GM10266 (cell line): ENCODE measurements around the gene FUOM.

Source experiments
- DNase-seq: peaks from one replicate; pipeline ENCODE4 v3.0.0; 2012; ENCODE audit errors: extremely low spot score
- CTCF ChIP-seq: IDR thresholded peaks from 2 replicates; pipeline ENCODE4 v1.5.1; 2012; ENCODE audit warnings: mild to moderate bottlenecking, low read depth; ENCODE audit not compliant: control insufficient read depth, insufficient read depth; ENCODE audit errors: missing control alignments

FUOM gene

DNA sequence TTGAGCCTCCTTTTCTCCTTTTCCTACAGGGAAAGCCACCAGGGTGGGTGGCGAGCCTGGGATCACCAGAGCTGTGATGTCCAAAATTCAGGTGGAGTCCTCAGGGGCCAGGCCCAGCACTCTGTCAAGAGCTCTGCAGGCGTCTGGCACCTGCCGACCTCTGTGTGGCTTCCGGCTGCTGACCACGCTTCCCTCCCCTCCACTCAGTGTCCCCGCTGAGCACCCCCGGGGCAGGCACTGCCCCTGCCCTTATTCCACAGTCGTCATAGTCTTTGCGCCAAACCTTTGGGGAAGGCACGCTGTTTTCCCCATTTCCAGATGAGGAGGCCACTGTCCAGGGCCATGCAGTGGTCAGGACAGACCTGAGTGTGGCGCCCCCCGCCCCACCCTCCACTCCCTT, 43.7 kb upstream of the FUOM start:
- DNase-seq = no peak
- no peak for TF ChIP-seq CTCF

GRCh38 chr10:133400624-133401424, 43.0 kb upstream of the FUOM start:
- DNase-seq = peak; percentile 59
- TF ChIP-seq CTCF = no peak

DNA sequence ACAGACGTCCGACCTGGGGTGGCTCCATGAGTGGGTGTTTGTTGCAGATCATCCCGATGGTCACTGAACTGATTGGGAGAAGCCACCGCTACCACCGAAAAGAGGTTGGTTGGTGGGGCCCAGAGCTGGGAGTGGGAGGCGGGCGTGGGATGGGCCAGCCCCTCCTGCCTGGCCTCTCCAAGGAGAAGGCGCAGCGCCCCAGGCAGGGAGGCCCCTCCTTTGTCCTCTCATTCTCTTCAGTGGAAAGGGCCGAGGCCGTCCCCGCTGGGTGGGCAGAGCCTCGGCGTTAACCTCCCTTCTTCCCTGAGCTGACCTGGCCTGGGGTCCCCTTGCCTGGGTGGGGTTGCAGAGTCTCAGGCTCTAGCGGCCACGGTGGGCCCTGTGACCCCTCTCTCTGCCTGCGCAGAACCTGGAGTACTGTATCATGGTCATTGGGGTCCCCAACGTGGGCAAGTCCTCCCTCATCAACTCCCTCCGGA, 41.3 kb upstream of the FUOM start:
- TF ChIP-seq CTCF = no peak
- DNase-seq = no peak

- TF ChIP-seq CTCF = no peak
- DNase-seq = no peak
Observed at GRCh38 chr10:133397938-133398337, 40.1 kb upstream of the FUOM start.

- DNase-seq = no peak
- TF ChIP-seq CTCF = no peak
Observed at GRCh38 chr10:133396035-133396624, 38.3 kb upstream of the FUOM start.

GRCh38 chr10:133394801-133395221, 37.0 kb upstream of the FUOM start:
- DNase-seq = no peak
- no peak for TF ChIP-seq CTCF

DNA sequence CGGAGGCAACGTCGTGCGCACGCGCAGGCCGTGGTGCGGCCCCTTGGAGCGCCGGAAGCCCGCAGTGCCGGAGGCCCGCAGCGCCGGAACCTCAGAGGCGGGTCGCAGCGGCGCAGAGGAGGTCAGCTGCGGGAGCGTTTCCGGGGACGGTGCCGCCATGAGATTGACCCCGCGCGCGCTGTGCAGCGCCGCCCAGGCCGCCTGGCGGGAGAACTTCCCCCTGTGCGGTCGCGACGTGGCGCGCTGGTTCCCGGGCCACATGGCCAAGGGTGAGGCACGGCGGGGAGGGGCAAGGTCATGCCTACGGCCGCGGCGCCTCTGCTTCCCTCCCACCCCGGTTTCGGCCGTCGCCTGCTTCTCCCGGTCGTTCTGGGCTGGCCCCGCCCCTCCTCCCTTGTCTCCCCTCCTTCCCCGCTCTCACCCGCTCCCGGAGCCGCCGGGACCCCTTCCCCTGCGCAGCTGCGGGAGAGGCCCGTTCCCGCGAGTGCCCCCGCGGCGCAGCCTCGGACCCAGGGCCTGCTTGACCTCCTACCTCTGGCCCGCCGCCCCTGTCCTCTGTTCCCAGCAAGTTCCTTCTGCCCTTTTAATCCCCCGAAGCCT, 36.3 kb upstream of the FUOM start, which contains the start of gene MTG1:
MTG1 (plus strand) TSS at position 94 of the 600 bp plus-strand sequence; CDS start at position 158, 64 bp downstream.
- TF ChIP-seq CTCF = peak; percentile 10
- DNase-seq = peak; percentile 98
